H1 (cell line): ENCODE measurements around the gene EPB41L4A. TPM values are rescaled to one million over a fixed set of nuclear protein-coding genes. Genes with fewer than 3 reads are reported as not detected.

Source experiments
- CTCF ChIA-PET: fragments of 300-600 bp; sonication (Branson Sonifier 250); formaldehyde crosslinking; loops from one replicate; lab custom pipeline; 2021; ENCODE audit not compliant: partially characterized antibody; lab: Charles Lee
- POLR2A ChIA-PET: fragments of 300-600 bp; sonication (Branson Sonifier 250); formaldehyde crosslinking; loops from one replicate; lab custom pipeline; 2021; ENCODE audit warnings: inconsistent platforms; ENCODE audit not compliant: partially characterized antibody; lab: Charles Lee
- DNase-seq, 2 experiments: peaks; one replicate each; pipeline versions ENCODE4 v3.0.0 to v3.0.0-alpha.2; 2010 to 2022; ENCODE audit warnings: low spot score in 2 of 2, low read depth in 1 of 2, mixed read lengths in 1 of 2
- FAIRE-seq: peaks from 2 replicates; lab custom pipeline; 2011; peaks lifted over from hg19 to GRCh38; lab: Jason Lieb, UNC
- H2AFZ ChIP-seq: 2 replicates; pipeline ENCODE4 v1.8.1; 2012; ENCODE audit warnings: low read length, inconsistent platforms
- H2AK5ac ChIP-seq: 2 replicates; pipeline ENCODE4 v1.6.1; 2013; ENCODE audit warnings: low read depth, low read length
- H2BK120ac ChIP-seq: replicated peaks from 2 replicates; pipeline ENCODE3; 2013; ENCODE audit warnings: low read depth, low read length, inconsistent platforms
- H2BK12ac ChIP-seq: 2 replicates; pipeline ENCODE4 v1.6.1; 2013; ENCODE audit warnings: low read depth, low read length
- H2BK15ac ChIP-seq: 2 replicates; pipeline ENCODE4 v1.6.1; 2013; ENCODE audit warnings: low read length
- H2BK20ac ChIP-seq: 2 replicates; pipeline ENCODE4 v1.6.1; 2013; ENCODE audit warnings: low read length
- H2BK5ac ChIP-seq: 2 replicates; pipeline ENCODE4 v1.6.1; 2013; ENCODE audit warnings: low read depth, low read length
- H3K14ac ChIP-seq: 2 replicates; pipeline ENCODE4 v1.6.1; 2013; ENCODE audit warnings: inconsistent platforms; ENCODE audit not compliant: insufficient read length
- H3K18ac ChIP-seq: 2 replicates; pipeline ENCODE4 v1.6.1; 2013; ENCODE audit warnings: low read length; ENCODE audit errors: extremely low read depth
- H3K23ac ChIP-seq: 2 replicates; pipeline ENCODE4 v1.6.1; 2013; ENCODE audit warnings: inconsistent platforms; ENCODE audit not compliant: insufficient read length
- H3K23me2 ChIP-seq: 2 replicates; pipeline ENCODE4 v1.6.1; 2013; ENCODE audit warnings: low read depth, low read length
- H3K27ac ChIP-seq: 2 replicates; pipeline ENCODE4 v1.6.1; 2011; ENCODE audit warnings: low read depth, low read length, inconsistent platforms
- H3K27me3 ChIP-seq, 4 experiments: replicated peaks in 1 of 4; 1 replicate in 1 of 4; 2 replicates in 3 of 4; pipeline versions ENCODE4 v1.6.1 to v1.8.1; 2011 to 2013; ENCODE audit warnings: low read length in 3 of 4, mild to moderate bottlenecking in 3 of 4, inconsistent platforms in 2 of 4, mixed read lengths in 2 of 4, moderate library complexity in 1 of 4; ENCODE audit not compliant: control insufficient read depth in 3 of 4, insufficient read depth in 3 of 4; ENCODE audit errors: extremely low read depth in 1 of 4
- H3K36me3 ChIP-seq, 4 experiments: 2 replicates each; pipeline versions ENCODE4 v1.6.1 to v1.8.1; 2011 to 2013; ENCODE audit warnings: mild to moderate bottlenecking in 4 of 4, low read length in 3 of 4, moderate library complexity in 2 of 4, control low read depth in 1 of 4, inconsistent platforms in 1 of 4; ENCODE audit not compliant: insufficient read depth in 4 of 4, control insufficient read depth in 2 of 4
- H3K4ac ChIP-seq: replicated peaks from 2 replicates; pipeline ENCODE3; 2013; ENCODE audit warnings: low read length, low read depth, mixed read lengths, inconsistent platforms; ENCODE audit not compliant: insufficient read length
- H3K4me1 ChIP-seq, 4 experiments: replicated peaks in 1 of 4; 1 replicate in 1 of 4; 2 replicates in 3 of 4; pipeline versions ENCODE4 v1.6.1 to v1.8.1; 2011 to 2013; ENCODE audit warnings: low read length in 3 of 4, inconsistent platforms in 2 of 4, mixed read lengths in 1 of 4; ENCODE audit not compliant: insufficient read depth in 4 of 4, control insufficient read depth in 3 of 4
- H3K4me2 ChIP-seq, 2 experiments: 2 replicates each; pipeline versions ENCODE4 v1.6.1 to v1.8.1; 2011 to 2013; ENCODE audit warnings: low read depth in 2 of 2, low read length in 2 of 2, control low read depth in 1 of 2, inconsistent platforms in 1 of 2, mild to moderate bottlenecking in 1 of 2; ENCODE audit not compliant: insufficient read depth in 1 of 2
- H3K4me3 ChIP-seq, 4 experiments: fragments of 200-600, 300-600 bp in 1 of 4; sonication (generic), shearing (Covaris generic), sonication (Bioruptor Twin) in 1 of 4; 2 replicates each; pipeline versions ENCODE4 v1.5.1 to v1.8.1; 2011 to 2016; ENCODE audit warnings: low read length in 4 of 4, low read depth in 3 of 4, control low read depth in 2 of 4, inconsistent platforms in 2 of 4, mild to moderate bottlenecking in 2 of 4, mixed read lengths in 1 of 4, moderate library complexity in 1 of 4; ENCODE audit not compliant: insufficient read depth in 2 of 4; ENCODE audit errors: extremely low read depth in 1 of 4
- H3K56ac ChIP-seq: replicated peaks from 2 replicates; pipeline ENCODE3; 2013; ENCODE audit warnings: low read depth, mild to moderate bottlenecking, mixed read lengths, low read length, inconsistent platforms; ENCODE audit not compliant: insufficient read length
- H3K79me1 ChIP-seq: 2 replicates; pipeline ENCODE4 v1.6.1; 2013; ENCODE audit warnings: low read depth, low read length, control low read depth
- H3K79me2 ChIP-seq, 2 experiments: 2 replicates each; pipeline versions ENCODE4 v1.6.1 to v1.8.1; 2012 to 2013; ENCODE audit warnings: low read length in 2 of 2, mild to moderate bottlenecking in 2 of 2, inconsistent platforms in 1 of 2; ENCODE audit not compliant: insufficient read depth in 2 of 2, control insufficient read depth in 1 of 2
- H3K9ac ChIP-seq, 4 experiments: replicated peaks in 1 of 4; 1 replicate in 1 of 4; 2 replicates in 3 of 4; pipeline versions ENCODE4 v1.6.1 to v1.8.1; 2011 to 2013; ENCODE audit warnings: low read depth in 3 of 4, low read length in 3 of 4, control low read depth in 2 of 4, mild to moderate bottlenecking in 2 of 4, moderate library complexity in 2 of 4, inconsistent platforms in 1 of 4; ENCODE audit errors: extremely low read depth in 1 of 4
- H3K9me3 ChIP-seq, 2 experiments: 2 replicates each; pipeline versions ENCODE4 v1.6.1 to v1.8.1; 2012 to 2013; ENCODE audit warnings: mild to moderate bottlenecking in 2 of 2, moderate library complexity in 2 of 2, control low read depth in 1 of 2, inconsistent platforms in 1 of 2, low read depth in 1 of 2, low read length in 1 of 2, mixed read lengths in 1 of 2; ENCODE audit not compliant: insufficient read depth in 2 of 2
- H4K20me1 ChIP-seq, 2 experiments: replicated peaks in 1 of 2; 2 replicates each; pipeline versions ENCODE3 to v1.8.1; 2011 to 2013; ENCODE audit warnings: inconsistent platforms in 2 of 2, low read length in 2 of 2, mild to moderate bottlenecking in 1 of 2; ENCODE audit not compliant: insufficient read depth in 2 of 2, control insufficient read depth in 1 of 2
- H4K5ac ChIP-seq: 2 replicates; pipeline ENCODE4 v1.6.1; 2013; ENCODE audit warnings: low read length, low read depth, mixed read lengths, inconsistent platforms; ENCODE audit not compliant: insufficient read length
- H4K8ac ChIP-seq: 2 replicates; pipeline ENCODE4 v1.8.0; 2013; ENCODE audit warnings: mild to moderate bottlenecking, moderate library complexity, low read length, inconsistent platforms; ENCODE audit not compliant: insufficient read depth; ENCODE audit errors: extremely low read depth
- H4K91ac ChIP-seq: replicated peaks from 2 replicates; pipeline ENCODE3; 2013; ENCODE audit warnings: low read length, mixed read lengths, inconsistent platforms; ENCODE audit not compliant: insufficient read length
- CHD1 ChIP-seq: IDR thresholded peaks from 2 replicates; pipeline ENCODE4 v1.6.1; 2012; ENCODE audit warnings: low read depth, low read length, improper control_type of control experiment
- EP300 ChIP-seq, 2 experiments: IDR thresholded peaks; 1 replicate in 1 of 2; 2 replicates in 1 of 2; pipeline ENCODE4 v1.6.1; 2011 to 2012; ENCODE audit warnings: low read depth in 2 of 2, low read length in 2 of 2, mild to moderate bottlenecking in 2 of 2, borderline replicate concordance in 1 of 2, inconsistent platforms in 1 of 2, moderate library complexity in 1 of 2
- GABPA ChIP-seq: IDR thresholded peaks from 2 replicates; pipeline ENCODE4 v1.6.1; 2011; ENCODE audit warnings: mild to moderate bottlenecking, low read length, moderate library complexity, borderline replicate concordance; ENCODE audit not compliant: insufficient read depth
- POLR2A ChIP-seq, 2 experiments: IDR thresholded peaks; 1 replicate in 1 of 2; 2 replicates in 1 of 2; pipeline ENCODE4 v1.6.1; 2011; ENCODE audit warnings: low read depth in 2 of 2, low read length in 2 of 2, mild to moderate bottlenecking in 2 of 2; ENCODE audit errors: control extremely low read depth in 1 of 2
- SP1 ChIP-seq: IDR thresholded peaks from 2 replicates; pipeline ENCODE4 v1.6.1; 2011; ENCODE audit warnings: low read depth, low read length
- SRF ChIP-seq: IDR thresholded peaks from 2 replicates; pipeline ENCODE4 v1.6.1; 2011; ENCODE audit warnings: mild to moderate bottlenecking, low read depth, low read length, moderate library complexity
- polyA plus RNA-seq, 7 experiments: library from polyadenylated mRNA; depleted of rRNA in 3 of 7; stranded (reverse) in 5 of 7; unstranded in 2 of 7; fragments of >200 nt in 5 of 7; fragments of 200-250 nt in 2 of 7; gene quantifications; 1 replicate in 5 of 7; 2 replicates in 1 of 7; 4 replicates in 1 of 7; pipeline versions ENCODE4 v1.2.1 to v1.2.3, GENCODE V29; 2011 to 2013; ENCODE audit warnings: missing spikeins in 2 of 7, mixed read lengths in 2 of 7
- total RNA-seq: library from RNA; stranded (reverse); fragmentation: NEBNext Ultra II Directional; extraction: Animal tissue kit (Norgen Biotek cat#: 25700); gene quantifications from 2 replicates; pipeline ENCODE4 v1.2.1, GENCODE V29; 2021

The EPB41L4A gene
- total and polyA plus RNA-seq, 2 of the 8 experiments (the other 6 are each of a cell fraction or from before 2014, with no cell fraction given) = 1.6 to 4.6 TPM

DNA sequence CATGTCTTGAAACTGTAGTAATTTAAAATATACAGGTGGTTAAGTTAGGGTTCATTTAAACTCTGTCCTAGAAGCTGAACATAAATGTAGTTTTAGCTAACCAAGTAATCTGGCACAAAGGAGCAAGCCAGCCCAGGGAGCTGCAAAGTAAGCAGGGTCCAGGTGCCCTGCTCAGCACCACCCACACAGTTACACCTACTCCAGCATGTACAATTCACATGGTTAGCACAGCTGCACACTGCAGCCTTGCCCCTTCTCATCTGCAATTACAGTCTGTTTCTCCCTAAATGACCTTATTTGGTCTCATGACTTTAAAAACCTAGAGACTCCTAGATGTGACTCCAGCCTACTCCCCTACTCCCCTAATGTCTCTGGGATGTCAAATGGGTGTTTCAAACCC lies 128.4 kb downstream of the EPB41L4A start:
- Histone ChIP-seq H3K27me3 (no peaks in the 10 kb centered on the region), H3K4me1 (no peaks in the 10 kb centered on the region), H3K79me1 (no peaks in the 10 kb centered on the region), H2AFZ (no peak overlapping the region), H3K4me2 (no peak overlapping the region), H2BK20ac (no peak overlapping the region), H3K9me3 (no peaks in the 10 kb centered on the region), H2BK15ac (no peak overlapping the region), H4K5ac (no peak overlapping the region), H3K9ac (no peak overlapping the region), H2BK120ac (no peak overlapping the region), H3K4me3 (no peak overlapping the region), H2BK12ac (no peak overlapping the region), H3K23me2 (no peaks in the 10 kb centered on the region), H3K14ac (no peak overlapping the region), H2AK5ac (no peak overlapping the region), H4K8ac (no peak overlapping the region), H3K18ac (no peak overlapping the region), H3K27ac (no peak overlapping the region), H2BK5ac (no peak overlapping the region), H3K23ac (no peak overlapping the region), H3K56ac (no peak overlapping the region), H4K20me1 (no peaks in the 10 kb centered on the region), H4K91ac (no peak overlapping the region), H3K4ac (no peak overlapping the region), H3K79me2 (no peaks in the 10 kb centered on the region), H3K36me3 (no peaks in the 10 kb centered on the region)
- ChIA-PET POLR2A (no interaction called here), CTCF (interaction anchor here (0.5 to 1.4 kb wide), 4 partner anchors 77 to 130 kb away, joined by 3 read pairs; no protein-coding TSS in a partner anchor)
- DNase-seq (no peak), FAIRE-seq (no peak)
- no peak for TF ChIP-seq EP300 (IDR thresholded peaks at IDR 0.05; ENCODE audit: borderline replicate concordance in 1 of 2, low read depth in 2 of 2, low read length in 2 of 2)
- no peak for TF ChIP-seq SP1
- no peak for TF ChIP-seq POLR2A (IDR thresholded peaks at IDR 0.05; ENCODE audit: control extremely low read depth in 1 of 2, low read depth in 2 of 2, low read length in 2 of 2)
- no peak for TF ChIP-seq SRF
- no peak for TF ChIP-seq CHD1
- no peak for TF ChIP-seq GABPA
